ENCODE measurements around the gene STXBP6.

The STXBP6 gene

GRCh38 chr14:24944800-24945199 is 105.1 kb downstream of the STXBP6 start:
- H3K4me3 ChIP-seq (ENCODE audit: low read length), result no peak overlapping the region
- H3F3A ChIP-seq (ENCODE audit: control insufficient read depth, insufficient read depth), result no peaks in the 10 kb centered on the region
- H4K20me1 ChIP-seq (ENCODE audit: control insufficient read depth, insufficient read depth, low read depth, low read length), result no peaks in the 10 kb centered on the region
- H3K27ac ChIP-seq (ENCODE audit: low read depth, low read length), result no peak overlapping the region
- TF ChIP-seq EZH2phosphoT487 (IDR thresholded peaks at IDR 0.05; ENCODE audit: borderline replicate concordance, low read length) (no peak), CTCF (IDR thresholded peaks at IDR 0.05; ENCODE audit: low read depth, low read length, poor library complexity, severe bottlenecking) (no peak)
- H3K4me2 ChIP-seq (ENCODE audit: low read length), result no peak overlapping the region
- H3K79me2 ChIP-seq (ENCODE audit: control insufficient read depth, low read length), result no peaks in the 10 kb centered on the region
- H3K9me2 ChIP-seq (replicated peaks; ENCODE audit: control insufficient read depth, low read length), result no peaks in the 10 kb centered on the region
- H3K36me3 ChIP-seq (ENCODE audit: control insufficient read depth, low read length), result no peaks in the 10 kb centered on the region
- H3K4me1 ChIP-seq (ENCODE audit: control insufficient read depth, low read length), result no peaks in the 10 kb centered on the region
- H3K9me3 ChIP-seq (ENCODE audit: control insufficient read depth, insufficient read depth, low read length), result no peaks in the 10 kb centered on the region
- no peaks in the 10 kb centered on the region for H3K27me3 ChIP-seq (ENCODE audit: control insufficient read depth, low read length)

DNA sequence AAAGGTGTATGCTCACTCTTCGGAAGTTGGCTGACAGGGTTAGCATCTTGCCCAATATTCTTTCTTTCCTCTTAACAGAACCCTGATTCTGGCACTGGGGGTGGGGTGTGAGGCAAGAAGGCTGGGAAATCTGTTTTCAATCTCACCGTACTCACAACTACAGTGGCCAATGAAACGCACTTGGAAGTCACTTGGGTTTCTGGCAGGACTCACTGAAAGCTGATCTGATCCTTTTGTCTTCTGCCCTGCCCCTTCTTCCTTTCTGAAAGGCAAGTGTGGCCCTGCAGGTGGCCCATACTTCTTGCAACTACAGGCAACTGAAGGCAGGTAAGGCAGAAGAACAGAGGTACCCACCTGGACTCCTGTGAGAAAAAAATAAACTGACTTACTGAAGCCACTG is 106.9 kb downstream of the STXBP6 start:
- Histone ChIP-seq H3K9me3 (ENCODE audit: control insufficient read depth, insufficient read depth, low read length) (no peaks in the 10 kb centered on the region), H4K20me1 (ENCODE audit: control insufficient read depth, insufficient read depth, low read depth, low read length) (no peaks in the 10 kb centered on the region), H3K79me2 (ENCODE audit: control insufficient read depth, low read length) (no peaks in the 10 kb centered on the region), H3F3A (ENCODE audit: control insufficient read depth, insufficient read depth) (no peaks in the 10 kb centered on the region), H3K36me3 (ENCODE audit: control insufficient read depth, low read length) (no peaks in the 10 kb centered on the region), H3K4me2 (ENCODE audit: low read length) (no peak overlapping the region), H3K27ac (ENCODE audit: low read depth, low read length) (no peak overlapping the region), H3K27me3 (ENCODE audit: control insufficient read depth, low read length) (no peaks in the 10 kb centered on the region), H3K4me1 (ENCODE audit: control insufficient read depth, low read length) (no peaks in the 10 kb centered on the region), H3K4me3 (ENCODE audit: low read length) (no peak overlapping the region), H3K9me2 (replicated peaks; ENCODE audit: control insufficient read depth, low read length) (no peaks in the 10 kb centered on the region)
- TF ChIP-seq EZH2phosphoT487 (IDR thresholded peaks at IDR 0.05; ENCODE audit: borderline replicate concordance, low read length), result no peak
- TF ChIP-seq CTCF (IDR thresholded peaks at IDR 0.05; ENCODE audit: low read depth, low read length, poor library complexity, severe bottlenecking), result no peak

GRCh38 chr14:24941719-24942118 is 108.2 kb downstream of the STXBP6 start:
- H3K79me2 ChIP-seq (ENCODE audit: control insufficient read depth, low read length), result no peaks in the 10 kb centered on the region
- H3F3A ChIP-seq (ENCODE audit: control insufficient read depth, insufficient read depth), result no peaks in the 10 kb centered on the region
- H4K20me1 ChIP-seq (ENCODE audit: control insufficient read depth, insufficient read depth, low read depth, low read length), result no peaks in the 10 kb centered on the region
- no peaks in the 10 kb centered on the region for H3K9me3 ChIP-seq (ENCODE audit: control insufficient read depth, insufficient read depth, low read length)
- no peak overlapping the region for H3K4me3 ChIP-seq (ENCODE audit: low read length)
- no peak for TF ChIP-seq CTCF (IDR thresholded peaks at IDR 0.05; ENCODE audit: low read depth, low read length, poor library complexity, severe bottlenecking)
- TF ChIP-seq EZH2phosphoT487 (IDR thresholded peaks at IDR 0.05; ENCODE audit: borderline replicate concordance, low read length), result no peak
- no peak overlapping the region for H3K27ac ChIP-seq (ENCODE audit: low read depth, low read length)
- no peaks in the 10 kb centered on the region for H3K4me1 ChIP-seq (ENCODE audit: control insufficient read depth, low read length)
- H3K27me3 ChIP-seq (ENCODE audit: control insufficient read depth, low read length), result no peaks in the 10 kb centered on the region
- no peaks in the 10 kb centered on the region for H3K36me3 ChIP-seq (ENCODE audit: control insufficient read depth, low read length)
- no peaks in the 10 kb centered on the region for H3K9me2 ChIP-seq (replicated peaks; ENCODE audit: control insufficient read depth, low read length)
- H3K4me2 ChIP-seq (ENCODE audit: low read length), result no peak overlapping the region
